ENCODE results near the gene AKT3. TPM values are rescaled to one million over a fixed set of nuclear protein-coding genes. Genes with fewer than 3 reads are reported as not detected.

AKT3 gene
- total and polyA plus RNA-seq, 2 of the 8 experiments (the other 6 are each of a cell fraction or from before 2014, with no cell fraction given) = 6.0 to 36.4 TPM

DNA sequence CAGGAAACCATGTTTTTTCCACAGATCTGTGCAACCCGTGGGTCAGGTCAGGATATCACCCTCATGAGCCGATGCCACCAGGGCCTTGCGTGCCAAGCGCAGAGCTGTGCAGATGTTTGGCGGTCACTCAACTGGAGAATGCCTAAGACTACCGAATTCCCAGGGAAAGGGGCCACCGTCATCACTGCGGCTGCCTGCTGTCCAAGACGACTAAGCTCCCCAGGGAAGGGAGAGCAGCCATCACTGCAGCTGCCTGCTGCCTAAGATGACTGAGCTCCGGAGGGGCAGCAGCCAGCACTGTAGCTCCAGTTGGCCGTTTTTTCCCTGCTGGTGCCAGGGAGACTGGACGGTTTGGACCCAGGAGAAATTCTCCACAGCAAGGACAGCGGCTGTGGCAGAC, 31.1 kb downstream of the AKT3 start (continued):
- TF ChIP-seq CHD7 (IDR thresholded peaks at IDR 0.05; ENCODE audit: insufficient replicate concordance, low read length) = no peak
- no peak for TF ChIP-seq JUND (IDR thresholded peaks at IDR 0.05; ENCODE audit: low read length)
- no peak for TF ChIP-seq RFX5 (IDR thresholded peaks at IDR 0.05; ENCODE audit: borderline replicate concordance, low read depth, low read length)
- no peak for TF ChIP-seq KDM5A (IDR thresholded peaks at IDR 0.05; ENCODE audit: low read length)
- no peak for TF ChIP-seq RBBP5 (IDR thresholded peaks at IDR 0.05; ENCODE audit: borderline replicate concordance, low read depth, low read length)
- no peak for TF ChIP-seq NRF1 (IDR thresholded peaks at IDR 0.05; ENCODE audit: low read depth, low read length)
- no peak for TF ChIP-seq ASH2L (IDR thresholded peaks at IDR 0.05; ENCODE audit: low read length)
- no peak for TF ChIP-seq SIN3A (conservative IDR thresholded peaks at IDR 0.05 in 1 of 2, IDR thresholded peaks at IDR 0.05 in 1 of 2; ENCODE audit: low read depth in 1 of 2, low read length in 2 of 2)
- no peak for TF ChIP-seq CEBPB (IDR thresholded peaks at IDR 0.05; ENCODE audit: low read depth, low read length)
- no peak for TF ChIP-seq HDAC6 (IDR thresholded peaks at IDR 0.05; ENCODE audit: low read depth, low read length)

All from H1 (cell line).